Vagina (tissue), 2 donors: Measurements from ENCODE around the gene KDM3A.
A peak's percentile ranks its signal among the peaks of the same experiment; 100 is the strongest.

Source experiments
- POLR2A ChIP-seq, 2 donors: fragments of 450-650 bp; IDR thresholded peaks; one replicate each; pipeline ENCODE4 v1.6.1; 2017; ENCODE audit warnings: antibody characterized with exemption in 2 of 2, mild to moderate bottlenecking in 2 of 2, moderate library complexity in 2 of 2
- POLR2AphosphoS5 ChIP-seq, 2 donors: sonication (generic); formaldehyde crosslinking; IDR thresholded peaks; one replicate each; pipeline ENCODE4 v1.9.0; 2017; ENCODE audit warnings: antibody characterized with exemption in 2 of 2, mild to moderate bottlenecking in 2 of 2, low read depth in 1 of 2; ENCODE audit not compliant: insufficient read depth in 1 of 2
- TF ChIP-seq, protein P1 (sequence below), 3 experiments: fragments of 450-650 bp in 2 of 3; fragments of 200-600 bp in 1 of 3; sonication (generic) in 1 of 3; IDR thresholded peaks; one replicate each; pipeline ENCODE4 v1.5.1; 2017 to 2019; ENCODE audit warnings: antibody characterized with exemption in 3 of 3, mild to moderate bottlenecking in 2 of 3, moderate library complexity in 2 of 3

- no peak for TF ChIP-seq POLR2A (IDR thresholded peaks at IDR 0.05)
- TF ChIP-seq, protein P1, sequence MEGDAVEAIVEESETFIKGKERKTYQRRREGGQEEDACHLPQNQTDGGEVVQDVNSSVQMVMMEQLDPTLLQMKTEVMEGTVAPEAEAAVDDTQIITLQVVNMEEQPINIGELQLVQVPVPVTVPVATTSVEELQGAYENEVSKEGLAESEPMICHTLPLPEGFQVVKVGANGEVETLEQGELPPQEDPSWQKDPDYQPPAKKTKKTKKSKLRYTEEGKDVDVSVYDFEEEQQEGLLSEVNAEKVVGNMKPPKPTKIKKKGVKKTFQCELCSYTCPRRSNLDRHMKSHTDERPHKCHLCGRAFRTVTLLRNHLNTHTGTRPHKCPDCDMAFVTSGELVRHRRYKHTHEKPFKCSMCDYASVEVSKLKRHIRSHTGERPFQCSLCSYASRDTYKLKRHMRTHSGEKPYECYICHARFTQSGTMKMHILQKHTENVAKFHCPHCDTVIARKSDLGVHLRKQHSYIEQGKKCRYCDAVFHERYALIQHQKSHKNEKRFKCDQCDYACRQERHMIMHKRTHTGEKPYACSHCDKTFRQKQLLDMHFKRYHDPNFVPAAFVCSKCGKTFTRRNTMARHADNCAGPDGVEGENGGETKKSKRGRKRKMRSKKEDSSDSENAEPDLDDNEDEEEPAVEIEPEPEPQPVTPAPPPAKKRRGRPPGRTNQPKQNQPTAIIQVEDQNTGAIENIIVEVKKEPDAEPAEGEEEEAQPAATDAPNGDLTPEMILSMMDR (IDR thresholded peaks at IDR 0.05): peak in 2 of 3 experiments; percentile 7 to 19
- TF ChIP-seq POLR2AphosphoS5 (IDR thresholded peaks at IDR 0.05; ENCODE audit: insufficient read depth in 1 of 2, low read depth in 1 of 2): no peak
These were observed 44.8 kb upstream of the KDM3A start for GRCh38 chr2:86396291-86396785.
